ENCODE results near the gene CFAP221.
"Not testable (repeated sequence)": the region's sequence is repeated elsewhere in the genome, so short reads cannot be mapped to it uniquely, and the experiment has no call there.

The CFAP221 gene

GRCh38 chr2:119592436-119592835, 48.2 kb downstream of the CFAP221 start:
- no peak for DNase-seq

- no peak for DNase-seq
Observed at GRCh38 chr2:119596638-119597037, 52.4 kb downstream of the CFAP221 start.

- DNase-seq, result peak; percentile 9
Observed at GRCh38 chr2:119598596-119599263, 54.5 kb downstream of the CFAP221 start.

- no peak for DNase-seq
Observed at GRCh38 chr2:119599384-119599783, 55.1 kb downstream of the CFAP221 start.

GRCh38 chr2:119605096-119605495, 60.8 kb downstream of the CFAP221 start:
- DNase-seq, result no peak

DNA sequence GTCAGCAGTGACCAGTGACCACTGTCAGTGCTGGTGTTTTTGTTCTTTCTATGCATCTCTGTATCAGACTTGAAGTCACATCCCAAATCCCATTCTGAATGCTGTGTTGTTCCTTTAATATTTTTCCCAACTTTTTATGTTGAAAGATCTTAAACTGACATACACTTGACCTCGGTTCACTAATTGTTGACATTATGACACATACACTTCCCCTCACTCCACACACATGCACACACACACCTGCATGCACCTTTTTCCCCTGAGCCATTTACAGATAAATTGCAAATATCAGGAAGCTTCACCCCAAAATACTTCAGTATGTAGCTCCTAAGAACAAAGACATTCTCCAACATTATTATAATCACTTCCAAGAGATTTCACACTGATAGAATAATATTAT, 62.4 kb downstream of the CFAP221 start:
- no peak for DNase-seq

DNA sequence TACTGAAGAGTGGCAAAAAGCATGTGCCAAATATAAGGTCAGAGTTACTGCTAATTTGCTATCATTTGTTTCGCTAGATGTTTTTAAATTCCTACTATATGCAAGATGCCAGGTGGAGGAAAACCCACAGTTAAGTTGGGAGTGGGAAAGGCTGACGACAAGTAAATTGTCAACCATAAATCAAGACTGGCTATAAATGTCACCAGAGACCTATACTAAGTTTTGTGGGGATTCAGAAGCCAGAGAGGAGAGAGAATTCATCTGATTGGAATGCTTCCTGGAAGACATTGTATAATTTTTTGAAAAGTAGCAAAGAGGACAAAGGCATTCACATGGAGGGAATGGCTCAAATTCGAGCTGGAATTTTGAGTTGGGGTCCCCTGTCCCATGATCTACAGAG, 64.3 kb downstream of the CFAP221 start:
- no peak for DNase-seq

- no peak for DNase-seq
Observed at GRCh38 chr2:119609337-119609736, 65.1 kb downstream of the CFAP221 start.

DNA sequence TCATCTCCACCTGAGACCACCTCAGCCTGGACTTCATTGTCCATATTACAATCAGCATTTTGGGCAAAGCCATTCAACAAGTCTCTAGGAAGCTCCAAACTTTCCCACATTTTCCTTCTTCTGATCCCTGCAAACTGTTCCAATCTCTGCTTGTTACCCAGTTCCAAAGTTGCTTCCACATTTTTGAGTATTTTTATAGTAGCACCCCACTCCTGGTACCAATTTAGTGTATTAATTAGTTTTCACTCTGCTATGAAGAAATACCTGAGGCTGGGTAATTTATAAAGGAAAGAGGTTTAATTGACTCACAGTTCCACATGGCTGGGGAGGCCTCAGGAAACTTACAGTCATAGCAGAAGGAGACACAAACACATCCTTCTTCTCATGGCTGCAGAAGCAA, 69.9 kb downstream of the CFAP221 start:
- not testable (repeated sequence) for DNase-seq

GRCh38 chr2:119616421-119616820, 72.2 kb downstream of the CFAP221 start:
- no peak for DNase-seq

DNA sequence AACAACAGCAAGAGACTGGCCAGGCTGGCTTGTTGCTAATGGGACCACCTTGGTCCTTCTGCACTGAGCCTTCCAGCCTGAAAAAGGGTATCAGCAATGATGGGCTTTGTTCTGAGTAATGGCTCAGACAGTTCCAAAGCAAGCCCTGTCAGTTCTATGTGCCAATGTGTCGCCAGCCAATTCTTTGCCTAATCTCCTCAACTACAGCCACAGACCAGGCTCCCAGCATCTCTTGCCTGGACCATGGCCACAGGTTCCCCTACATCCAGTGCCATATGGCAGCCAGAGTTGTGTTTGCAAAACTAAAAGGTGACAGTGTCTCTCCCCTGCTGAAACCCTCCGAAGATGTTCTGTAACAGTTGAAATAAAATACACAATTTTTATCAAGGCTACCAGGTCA, 73.2 kb downstream of the CFAP221 start:
- no peak for DNase-seq

DNA sequence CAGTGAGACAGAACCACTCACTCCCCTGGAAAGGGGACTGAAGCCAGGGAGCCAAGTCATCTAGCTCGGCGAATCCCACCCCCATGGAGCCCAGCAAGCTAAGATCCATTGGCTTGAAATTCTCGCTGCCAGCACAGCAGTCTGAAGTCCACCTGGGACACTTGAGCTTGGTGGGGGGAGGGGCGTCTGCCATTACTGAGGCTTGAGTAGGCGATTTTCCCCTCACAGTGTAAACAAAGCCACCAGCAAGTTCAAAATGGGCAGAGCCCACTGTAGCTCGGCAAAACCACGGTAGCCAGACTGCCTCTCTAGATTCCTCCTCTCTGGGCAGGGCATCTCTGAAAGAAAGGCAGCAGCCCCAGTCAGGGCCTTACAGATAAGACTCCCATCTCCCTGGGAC, 74.5 kb downstream of the CFAP221 start:
- not testable (repeated sequence) for DNase-seq

- no peak for DNase-seq
Observed at GRCh38 chr2:119625226-119625625, 81.0 kb downstream of the CFAP221 start.

- DNase-seq, result no peak
Observed at GRCh38 chr2:119629323-119629825, 85.1 kb downstream of the CFAP221 start.

DNA sequence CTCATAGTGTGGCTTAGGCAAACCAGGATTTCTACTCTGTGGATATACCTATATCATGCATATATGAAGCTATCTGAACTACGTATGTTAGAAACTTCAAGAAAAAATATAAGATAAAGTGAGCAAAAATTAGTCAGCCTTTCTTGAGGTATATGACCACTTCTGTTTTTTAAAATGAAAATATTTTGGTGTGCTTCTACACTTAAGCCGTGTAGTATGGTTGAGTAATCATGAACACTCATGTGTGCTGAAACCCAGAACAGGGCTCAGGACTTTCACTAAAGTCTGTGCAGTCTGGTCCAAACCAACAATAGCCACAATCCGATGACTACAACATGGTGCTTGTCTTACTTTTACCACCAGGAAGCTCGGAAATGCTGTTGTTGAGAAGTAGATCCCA, 85.9 kb downstream of the CFAP221 start:
- DNase-seq, result no peak

DNA sequence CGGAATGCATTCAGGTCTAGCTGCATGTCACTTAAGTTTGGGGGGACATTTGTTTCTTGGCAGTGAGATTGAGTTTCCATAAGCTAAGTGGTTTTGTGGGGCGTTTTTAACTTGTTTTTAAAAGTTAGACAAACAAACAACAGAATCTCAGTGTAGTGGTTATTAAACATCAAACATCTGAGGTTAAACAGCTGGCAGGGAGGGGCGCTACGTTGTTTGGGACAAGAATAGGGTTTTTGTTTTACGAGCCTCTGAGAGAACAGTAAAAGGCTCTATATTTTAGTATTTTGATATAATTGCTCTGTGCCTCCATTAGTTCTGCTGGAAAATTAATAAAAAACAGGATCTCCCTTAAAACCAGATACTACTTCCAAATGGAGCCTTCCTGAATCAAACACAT, 93.1 kb downstream of the CFAP221 start:
- DNase-seq, result no peak

DNA sequence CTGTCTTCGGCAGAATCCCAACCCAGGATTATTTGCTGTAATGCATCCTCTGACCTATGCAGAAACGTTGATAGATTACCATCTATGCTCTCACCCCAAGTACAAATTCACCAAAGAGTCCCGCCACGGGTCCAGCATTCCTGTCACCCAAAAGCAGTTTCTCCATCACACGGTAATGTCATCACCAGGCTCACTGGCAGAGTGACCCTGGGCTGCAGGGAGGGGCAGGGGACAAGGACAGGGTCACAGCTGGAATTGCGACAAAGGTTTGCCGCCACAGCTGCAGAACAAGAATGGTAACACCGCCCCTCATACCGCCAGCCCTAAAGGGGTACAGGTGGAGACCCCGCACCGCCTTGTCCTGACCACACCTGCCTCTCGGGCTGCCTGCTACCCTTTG, 94.0 kb downstream of the CFAP221 start:
- no peak for DNase-seq

GRCh38 chr2:119638685-119639554, 94.7 kb downstream of the CFAP221 start:
- DNase-seq, result no peak

DNA sequence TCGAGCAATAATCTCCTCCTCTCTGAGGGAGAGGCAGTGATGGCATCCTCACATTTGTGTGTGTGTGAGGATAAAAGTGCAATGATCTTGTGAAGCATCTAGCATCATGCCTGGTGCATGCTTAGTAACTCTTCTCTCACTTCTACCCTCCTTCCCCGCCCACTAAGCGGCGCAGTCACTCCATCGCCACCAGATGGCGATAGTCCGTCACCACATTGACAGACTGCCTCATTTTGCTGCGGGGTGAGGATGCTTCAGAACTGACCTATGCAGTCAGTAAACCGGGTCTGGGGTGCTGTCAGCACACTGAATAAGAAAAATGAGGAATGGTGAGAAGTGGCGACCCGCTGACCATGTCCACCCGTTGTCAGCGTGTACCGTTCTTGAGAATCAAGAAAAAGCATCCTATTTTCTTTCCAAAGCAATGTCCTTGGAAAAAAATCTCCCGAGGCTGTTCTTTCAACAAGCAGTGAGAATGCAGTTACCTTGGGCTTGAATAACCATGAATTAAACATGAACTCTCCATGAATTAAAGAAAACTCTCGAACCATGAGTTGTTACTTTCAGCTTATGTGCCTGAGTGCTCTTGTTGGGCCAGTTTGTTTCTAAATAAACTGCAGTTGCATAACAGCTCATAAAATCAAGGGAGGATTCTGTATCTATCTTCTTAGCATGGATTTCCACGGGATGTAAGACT, 97.5 kb downstream of the CFAP221 start:
- DNase-seq, result peak; percentile 37

GRCh38 chr2:119644186-119644585, 99.9 kb downstream of the CFAP221 start:
- no peak for DNase-seq

DNA sequence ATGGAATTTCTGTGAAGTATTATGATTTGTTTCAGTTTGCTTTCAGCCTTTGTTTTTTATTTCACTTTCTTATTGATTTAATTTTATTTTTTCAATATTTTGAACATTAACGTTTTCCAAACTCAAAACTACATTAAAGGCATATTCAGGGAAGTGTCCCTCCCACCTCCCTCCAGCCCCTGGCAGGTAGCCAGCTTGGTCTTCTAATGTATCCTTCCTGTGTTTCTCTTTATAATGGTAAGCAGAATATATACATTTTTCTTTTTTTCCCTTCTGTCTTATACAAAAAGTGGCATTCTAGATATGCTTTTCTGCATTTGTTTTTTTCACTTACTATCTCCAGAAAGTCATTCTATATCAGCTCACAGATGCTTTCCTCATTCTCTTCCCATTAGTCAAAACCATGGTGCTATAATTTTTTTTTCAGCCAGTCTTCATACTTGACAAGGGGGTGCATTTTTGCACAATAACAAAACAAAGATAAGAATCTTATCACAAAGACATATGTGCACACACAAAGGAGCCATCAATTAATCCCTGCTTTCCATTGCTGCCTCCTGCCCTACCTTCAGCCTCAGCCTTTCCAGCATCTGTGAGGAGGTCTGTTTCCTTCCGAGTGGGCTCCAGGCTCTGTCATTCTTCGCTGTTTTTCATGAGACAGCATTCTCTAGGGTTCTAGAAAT, 101.1 kb downstream of the CFAP221 start:
- no peak for DNase-seq

DNA sequence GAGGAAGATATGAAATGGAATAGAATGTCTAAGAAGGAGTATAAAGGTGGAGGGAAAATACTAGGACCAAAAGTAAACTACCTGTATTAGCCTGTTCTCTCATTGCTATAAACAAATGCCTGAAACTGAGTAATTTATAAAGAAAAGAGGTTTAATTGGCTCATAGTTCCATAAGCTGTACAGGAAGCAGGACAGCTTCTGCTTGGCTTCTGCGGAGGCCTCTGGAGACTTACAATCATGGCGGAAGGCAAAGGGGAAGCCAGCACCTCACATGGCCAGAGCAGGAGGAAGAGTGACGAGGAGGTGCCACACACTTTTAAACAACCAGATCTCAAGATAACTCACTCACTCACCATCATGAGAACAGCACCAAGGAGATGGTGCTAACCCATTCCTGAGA, 101.9 kb downstream of the CFAP221 start:
- DNase-seq, result no peak
